ENCODE data around the gene OR6S1.
A peak's percentile ranks its signal among the peaks of the same experiment; 100 is the strongest.
"Not testable (repeated sequence)": the region's sequence is repeated elsewhere in the genome, so short reads cannot be mapped to it uniquely, and the experiment has no call there.

OR6S1 gene

GRCh38 chr14:20619688-20620087 lies 21.8 kb downstream of the OR6S1 start:
- H3K9me3 ChIP-seq (ENCODE audit: control insufficient read depth, insufficient read depth, low read length); H3K27ac ChIP-seq (ENCODE audit: low read length); H3K27me3 ChIP-seq (ENCODE audit: control insufficient read depth, insufficient read depth, low read length); H3K36me3 ChIP-seq (ENCODE audit: control insufficient read depth, insufficient read depth, low read length); H3K4me1 ChIP-seq (ENCODE audit: control insufficient read depth, insufficient read depth, low read length); DNase-seq (ENCODE audit: low read depth, low spot score); H3K4me3 ChIP-seq (ENCODE audit: low read length): not testable (repeated sequence)
- no CpG with 5 or more reads among the region's 6 CpGs for WGBS (ENCODE audit: insufficient coverage, insufficient read length)

- H3K4me3 ChIP-seq (ENCODE audit: low read length), result no peak overlapping the region
- no peaks in the 10 kb centered on the region for H3K27me3 ChIP-seq (ENCODE audit: control insufficient read depth, insufficient read depth, low read length)
- H3K27ac ChIP-seq (ENCODE audit: low read length), result no peak overlapping the region
- H3K4me1 ChIP-seq (ENCODE audit: control insufficient read depth, insufficient read depth, low read length), result no peaks in the 10 kb centered on the region
- H3K36me3 ChIP-seq (ENCODE audit: control insufficient read depth, insufficient read depth, low read length), result no peaks in the 10 kb centered on the region
- WGBS (ENCODE audit: insufficient coverage, insufficient read length), result no CpG with 5 or more reads among the region's 4 CpGs
- no peak for DNase-seq (ENCODE audit: low read depth, low spot score)
- no peaks in the 10 kb centered on the region for H3K9me3 ChIP-seq (ENCODE audit: control insufficient read depth, insufficient read depth, low read length)
These were observed 23.2 kb downstream of the OR6S1 start for GRCh38 chr14:20618271-20618749.

- Histone ChIP-seq H3K36me3 (ENCODE audit: control insufficient read depth, insufficient read depth, low read length) (no peaks in the 10 kb centered on the region), H3K4me1 (ENCODE audit: control insufficient read depth, insufficient read depth, low read length) (no peaks in the 10 kb centered on the region), H3K27me3 (ENCODE audit: control insufficient read depth, insufficient read depth, low read length) (no peaks in the 10 kb centered on the region), H3K9me3 (ENCODE audit: control insufficient read depth, insufficient read depth, low read length) (no peaks in the 10 kb centered on the region), H3K27ac (ENCODE audit: low read length) (no peak overlapping the region), H3K4me3 (ENCODE audit: low read length) (no peak overlapping the region)
- WGBS (ENCODE audit: insufficient coverage, insufficient read length), result no CpG with 5 or more reads among the region's 12 CpGs
- DNase-seq (ENCODE audit: low read depth, low spot score), result no peak
These were observed 24.1 kb downstream of the OR6S1 start for GRCh38 chr14:20617138-20618003.

DNA sequence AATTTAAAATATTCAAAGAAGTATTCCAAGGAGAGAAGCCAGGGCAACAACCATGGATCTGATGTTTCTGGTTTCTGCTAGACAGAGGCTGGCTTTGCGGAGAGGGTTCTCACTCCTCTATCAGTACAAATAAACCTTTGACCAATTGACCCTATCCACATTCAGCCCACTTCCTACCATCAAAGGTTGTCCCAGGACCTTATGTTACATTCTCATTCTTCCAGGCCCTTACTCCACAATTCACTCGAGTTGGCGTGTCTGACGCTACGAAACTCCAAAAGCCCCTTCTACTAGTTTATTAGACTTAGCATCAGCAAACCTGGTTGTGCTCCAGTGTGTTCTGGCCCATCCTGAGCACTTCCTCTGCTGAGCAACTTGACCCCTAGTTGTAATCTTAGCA lies 25.5 kb downstream of the OR6S1 start:
- Histone ChIP-seq H3K4me1 (ENCODE audit: control insufficient read depth, insufficient read depth, low read length) (no peaks in the 10 kb centered on the region), H3K27me3 (ENCODE audit: control insufficient read depth, insufficient read depth, low read length) (no peaks in the 10 kb centered on the region), H3K27ac (ENCODE audit: low read length) (no peak overlapping the region), H3K4me3 (ENCODE audit: low read length) (no peak overlapping the region), H3K9me3 (ENCODE audit: control insufficient read depth, insufficient read depth, low read length) (no peaks in the 10 kb centered on the region), H3K36me3 (ENCODE audit: control insufficient read depth, insufficient read depth, low read length) (no peaks in the 10 kb centered on the region)
- WGBS (ENCODE audit: insufficient coverage, insufficient read length), result no CpG with 5 or more reads among the region's 5 CpGs
- DNase-seq (ENCODE audit: low read depth, low spot score), result no peak

GRCh38 chr14:20614038-20614840 lies 27.3 kb downstream of the OR6S1 start:
- Histone ChIP-seq H3K27ac (ENCODE audit: low read length) (no peak overlapping the region), H3K4me1 (ENCODE audit: control insufficient read depth, insufficient read depth, low read length) (no peaks in the 10 kb centered on the region), H3K4me3 (ENCODE audit: low read length) (peak overlapping the region; percentile 84; the same call in 1 of the 2 replicates), H3K9me3 (ENCODE audit: control insufficient read depth, insufficient read depth, low read length) (no peaks in the 10 kb centered on the region), H3K36me3 (ENCODE audit: control insufficient read depth, insufficient read depth, low read length) (no peaks in the 10 kb centered on the region), H3K27me3 (ENCODE audit: control insufficient read depth, insufficient read depth, low read length) (no peaks in the 10 kb centered on the region)
- DNase-seq (ENCODE audit: low read depth, low spot score), result no peak
- WGBS (ENCODE audit: insufficient coverage, insufficient read length), result no CpG with 5 or more reads among the region's 17 CpGs

DNA sequence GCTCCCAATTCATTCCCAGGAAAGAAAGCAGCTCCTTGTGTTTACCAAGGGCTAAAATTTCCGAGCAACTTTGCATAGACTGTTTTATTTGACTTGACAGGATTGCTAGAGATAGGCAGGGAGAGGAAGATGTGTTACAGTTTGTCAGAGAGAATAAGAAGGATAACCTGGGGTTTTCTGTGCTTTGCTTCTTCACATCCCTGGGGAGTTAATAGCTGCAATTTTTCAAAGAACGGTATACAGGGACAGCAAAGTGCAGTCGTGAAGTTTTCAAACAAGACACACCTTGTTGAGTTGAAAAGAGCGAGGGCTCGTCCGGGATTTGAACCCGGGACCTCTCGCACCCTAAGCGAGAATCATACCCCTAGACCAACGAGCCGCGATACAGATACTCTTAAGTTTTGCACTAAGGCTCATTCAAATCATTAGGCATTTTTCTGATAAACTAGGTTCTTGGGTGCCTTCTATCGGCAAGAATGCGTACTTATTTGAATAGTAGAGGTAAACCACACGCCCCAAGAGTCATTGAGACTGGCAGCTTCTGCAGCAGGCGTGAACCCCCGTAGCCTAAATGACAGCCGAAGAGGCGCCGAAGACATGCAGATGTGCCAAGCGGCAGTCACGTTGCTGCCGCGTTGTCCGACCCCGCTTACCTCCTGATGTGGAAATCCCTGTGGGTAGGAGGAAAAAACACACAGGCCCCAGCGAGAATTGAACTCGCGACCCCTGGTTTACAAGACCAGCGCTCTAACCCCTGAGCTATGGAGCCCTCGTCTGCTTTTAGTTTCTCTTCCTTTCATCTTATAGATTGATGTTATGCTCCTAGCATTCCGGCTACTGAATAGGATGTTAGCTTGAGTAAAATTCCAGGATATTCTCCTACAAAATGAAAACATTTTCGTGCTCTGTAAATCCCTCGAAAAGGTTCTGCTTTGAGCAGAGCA lies 28.1 kb downstream of the OR6S1 start:
- H3K4me3 ChIP-seq (ENCODE audit: low read length), result peak overlapping the region; percentile 84; the same call in 1 of the 2 replicates
- H3K4me1 ChIP-seq (ENCODE audit: control insufficient read depth, insufficient read depth, low read length), result no peaks in the 10 kb centered on the region
- H3K9me3 ChIP-seq (ENCODE audit: control insufficient read depth, insufficient read depth, low read length), result no peaks in the 10 kb centered on the region
- no peak overlapping the region for H3K27ac ChIP-seq (ENCODE audit: low read length)
- no peaks in the 10 kb centered on the region for H3K27me3 ChIP-seq (ENCODE audit: control insufficient read depth, insufficient read depth, low read length)
- no peaks in the 10 kb centered on the region for H3K36me3 ChIP-seq (ENCODE audit: control insufficient read depth, insufficient read depth, low read length)
- no peak for DNase-seq (ENCODE audit: low read depth, low spot score)
- no CpG with 5 or more reads among the region's 34 CpGs for WGBS (ENCODE audit: insufficient coverage, insufficient read length)

- no peak for DNase-seq (ENCODE audit: low read depth, low spot score)
- Histone ChIP-seq H3K36me3 (ENCODE audit: control insufficient read depth, insufficient read depth, low read length) (no peaks in the 10 kb centered on the region), H3K27ac (ENCODE audit: low read length) (no peak overlapping the region), H3K4me3 (ENCODE audit: low read length) (no peak overlapping the region), H3K9me3 (ENCODE audit: control insufficient read depth, insufficient read depth, low read length) (no peaks in the 10 kb centered on the region), H3K27me3 (ENCODE audit: control insufficient read depth, insufficient read depth, low read length) (no peaks in the 10 kb centered on the region), H3K4me1 (ENCODE audit: control insufficient read depth, insufficient read depth, low read length) (no peaks in the 10 kb centered on the region)
- no CpG with 5 or more reads among the region's 5 CpGs for WGBS (ENCODE audit: insufficient coverage, insufficient read length)
These were observed 29.1 kb downstream of the OR6S1 start for GRCh38 chr14:20612403-20612802.

GRCh38 chr14:20611277-20611676 lies 30.2 kb downstream of the OR6S1 start:
- H3K27ac ChIP-seq (ENCODE audit: low read length), result no peak overlapping the region
- no peak for DNase-seq (ENCODE audit: low read depth, low spot score)
- WGBS (ENCODE audit: insufficient coverage, insufficient read length), result no CpG with 5 or more reads among the region's 4 CpGs
- no peaks in the 10 kb centered on the region for H3K4me1 ChIP-seq (ENCODE audit: control insufficient read depth, insufficient read depth, low read length)
- no peak overlapping the region for H3K4me3 ChIP-seq (ENCODE audit: low read length)
- no peaks in the 10 kb centered on the region for H3K27me3 ChIP-seq (ENCODE audit: control insufficient read depth, insufficient read depth, low read length)
- no peaks in the 10 kb centered on the region for H3K9me3 ChIP-seq (ENCODE audit: control insufficient read depth, insufficient read depth, low read length)
- H3K36me3 ChIP-seq (ENCODE audit: control insufficient read depth, insufficient read depth, low read length), result no peaks in the 10 kb centered on the region

- H3K9me3 ChIP-seq (ENCODE audit: control insufficient read depth, insufficient read depth, low read length), result no peaks in the 10 kb centered on the region
- H3K36me3 ChIP-seq (ENCODE audit: control insufficient read depth, insufficient read depth, low read length), result no peaks in the 10 kb centered on the region
- peak overlapping the region; percentile 99 for H3K4me3 ChIP-seq (ENCODE audit: low read length)
- no peaks in the 10 kb centered on the region for H3K27me3 ChIP-seq (ENCODE audit: control insufficient read depth, insufficient read depth, low read length)
- no peak for DNase-seq (ENCODE audit: low read depth, low spot score)
- H3K27ac ChIP-seq (ENCODE audit: low read length), result no peak overlapping the region
- H3K4me1 ChIP-seq (ENCODE audit: control insufficient read depth, insufficient read depth, low read length), result no peaks in the 10 kb centered on the region
- WGBS (ENCODE audit: insufficient coverage, insufficient read length), result no CpG with 5 or more reads among the region's 27 CpGs
These were observed 31.3 kb downstream of the OR6S1 start for GRCh38 chr14:20610002-20610765.
